HepG2 (cell line): ENCODE results near the gene DNAI4. TPM values are rescaled to one million over a fixed set of nuclear protein-coding genes. Genes with fewer than 3 reads are reported as not detected.

Experiments used
- AHDC1 ChIP-seq: sonication (generic); formaldehyde crosslinking; IDR thresholded peaks from 2 replicates; pipeline ENCODE4 v1.5.1; 2020; ENCODE audit warnings: mild to moderate bottlenecking, missing genetic modification reagents, borderline replicate concordance
- ATF7-NPFF ChIP-seq: sonication (generic); formaldehyde crosslinking; IDR thresholded peaks from 2 replicates; pipeline ENCODE4 v1.8.1; 2023; ENCODE audit warnings: mild to moderate bottlenecking, low read depth, missing genetic modification reagents, moderate library complexity
- BHLHE40 ChIP-seq: IDR thresholded peaks from 2 replicates; pipeline ENCODE4 v1.6.1; 2011; ENCODE audit warnings: low read length, improper control_type of control experiment
- ESRRA ChIP-seq: sonication (generic); formaldehyde crosslinking; IDR thresholded peaks from 2 replicates; pipeline ENCODE4 v1.5.1; 2020; ENCODE audit warnings: mild to moderate bottlenecking, low read depth, missing genetic modification reagents
- FOSL1 ChIP-seq: sonication (generic); formaldehyde crosslinking; IDR thresholded peaks from 2 replicates; pipeline ENCODE4 v1.9.0; 2021; ENCODE audit warnings: missing genetic modification reagents, borderline replicate concordance
- FOSL2 ChIP-seq: sonication (generic); formaldehyde crosslinking; IDR thresholded peaks from 2 replicates; pipeline ENCODE4 v1.4.0; 2020; ENCODE audit warnings: missing genetic modification reagents
- FOXA1 ChIP-seq, 2 experiments: fragments of 450-650 bp in 1 of 2; sonication (generic) in 1 of 2; formaldehyde crosslinking in 1 of 2; IDR thresholded peaks; 2 replicates each; pipeline versions ENCODE4 v1.4.0 to v1.6.1; 2016 to 2020; ENCODE audit warnings: missing genetic modification reagents in 1 of 2
- FOXP4 ChIP-seq: sonication (generic); formaldehyde crosslinking; IDR thresholded peaks from 2 replicates; pipeline ENCODE4 v1.4.0; 2020; ENCODE audit warnings: missing genetic modification reagents
- IRF2 ChIP-seq: IDR thresholded peaks from 2 replicates; pipeline ENCODE4 v1.6.1; 2018; ENCODE audit warnings: missing genetic modification reagents, missing compliant biosample characterization
- IRF9 ChIP-seq: sonication (generic); formaldehyde crosslinking; IDR thresholded peaks from 2 replicates; pipeline ENCODE4 v1.8.0; 2022; ENCODE audit warnings: missing genetic modification reagents, mild to moderate bottlenecking, borderline replicate concordance
- KMT2B ChIP-seq: IDR thresholded peaks from 2 replicates; pipeline ENCODE4 v1.6.1; 2016; ENCODE audit warnings: missing genetic modification reagents, missing compliant biosample characterization
- MED8 ChIP-seq: sonication (generic); formaldehyde crosslinking; IDR thresholded peaks from 2 replicates; pipeline ENCODE4 v1.8.1; 2023; ENCODE audit warnings: mild to moderate bottlenecking, missing genetic modification reagents; ENCODE audit not compliant: insufficient replicate concordance
- NFYC ChIP-seq: IDR thresholded peaks from 2 replicates; pipeline ENCODE4 v1.6.1; 2016; ENCODE audit warnings: missing genetic modification reagents, missing compliant biosample characterization
- REL ChIP-seq: sonication (generic); formaldehyde crosslinking; conservative IDR thresholded peaks from 2 replicates; pipeline ENCODE4 v1.8.0; 2022; ENCODE audit warnings: mild to moderate bottlenecking, missing genetic modification reagents, moderate library complexity
- RXRA ChIP-seq: sonication (generic); formaldehyde crosslinking; IDR thresholded peaks from 2 replicates; pipeline ENCODE4 v1.5.1; 2020; ENCODE audit warnings: missing genetic modification reagents
- SRY ChIP-seq: sonication (generic); formaldehyde crosslinking; IDR thresholded peaks from 2 replicates; pipeline ENCODE4 v1.8.0; 2022; ENCODE audit warnings: mild to moderate bottlenecking, missing genetic modification reagents
- ZFP1 ChIP-seq: IDR thresholded peaks from 2 replicates; pipeline ENCODE4 v1.6.1; 2016
- ZNF569 ChIP-seq: sonication (generic); formaldehyde crosslinking; IDR thresholded peaks from 2 replicates; pipeline ENCODE4 v1.5.0; 2020; ENCODE audit warnings: mild to moderate bottlenecking, missing genetic modification reagents, moderate library complexity, borderline replicate concordance
- polyA plus RNA-seq, 8 experiments: library from polyadenylated mRNA; depleted of rRNA in 3 of 8; stranded (reverse) in 7 of 8; unstranded in 1 of 8; fragments of >200 nt; fragmentation: Illumina TruSeq in 4 of 8; extraction: Trizol in 4 of 8; gene quantifications; 2 replicates each; pipeline versions ENCODE4 v1.2.1 to v1.2.3, GENCODE V29; 2011 to 2016; ENCODE audit warnings: low read depth in 4 of 8, missing spikeins in 1 of 8, mixed read lengths in 1 of 8; ENCODE audit not compliant: insufficient read depth in 1 of 8
- total RNA-seq, 5 experiments: library from RNA; depleted of rRNA; stranded (reverse); fragments of >200 nt; fragmentation: Illumina TruSeq; extraction: Trizol; gene quantifications; 2 replicates each; pipeline ENCODE4 v1.2.3, GENCODE V29; 2016; ENCODE audit warnings: low read depth in 1 of 5

Gene DNAI4
- total and polyA plus RNA-seq, 2 of the 13 experiments (the other 11 are each of a cell fraction or from before 2014, with no cell fraction given), result 0.04 to 0.08 TPM

GRCh38 chr1:66944330-66945274, 19.9 kb upstream of the DNAI4 start (continued):
- no peak for TF ChIP-seq MED8 (CRISPR knock-in tag)
- no peak for TF ChIP-seq ESRRA (CRISPR knock-in tag)
- TF ChIP-seq FOXP4 (CRISPR knock-in tag), result no peak
- peak; percentile 95 for TF ChIP-seq FOSL2 (CRISPR knock-in tag)
- 0 out of 2 replicates have a peak, but pooled peaks have one; percentile 23 for TF ChIP-seq BHLHE40
- TF ChIP-seq REL (CRISPR knock-in tag), result no peak
- no peak for TF ChIP-seq IRF9 (CRISPR knock-in tag)
- TF ChIP-seq AHDC1 (CRISPR knock-in tag), result peak; percentile 36; the same call in 1 of the 2 replicates
- no peak for TF ChIP-seq KMT2B (CRISPR knock-in tag)
- TF ChIP-seq IRF2 (CRISPR knock-in tag), result 0 out of 2 replicates have a peak, but pooled peaks have one; percentile 35
- TF ChIP-seq SRY, result no peak
- TF ChIP-seq FOXA1 (IDR thresholded peaks at IDR 0.05), result no peak
- TF ChIP-seq FOXA1 (CRISPR knock-in tag; IDR thresholded peaks at IDR 0.05), result no peak
- no peak for TF ChIP-seq NFYC
- no peak for TF ChIP-seq ATF7-NPFF (CRISPR knock-in tag)
- TF ChIP-seq ZNF569 (CRISPR knock-in tag), result no peak
- TF ChIP-seq ZFP1 (CRISPR knock-in tag), result no peak
- TF ChIP-seq FOSL1 (CRISPR knock-in tag), result peak; percentile 77
- TF ChIP-seq RXRA (CRISPR knock-in tag), result peak; percentile 63; the same call in 1 of the 2 replicates
